Liver (tissue), 9 donors: Measurements from ENCODE around the gene GRIA1. TPM values are rescaled to one million over a fixed set of nuclear protein-coding genes. Genes with fewer than 3 reads are reported as not detected.

Experiments
- DNase-seq: peaks from one replicate; pipeline ENCODE4 v3.0.0-alpha.2; 2017; ENCODE audit warnings: low spot score
- H3K27ac ChIP-seq, 2 donors: one replicate each; pipeline ENCODE4 v1.7.0; 2013; ENCODE audit warnings: inconsistent platforms in 2 of 2, low read length in 2 of 2, control low read depth in 1 of 2, low read depth in 1 of 2, mild to moderate bottlenecking in 1 of 2
- H3K27me3 ChIP-seq, 4 donors: one replicate each; pipeline versions ENCODE4 v1.6.1 to v1.7.0; 2013; ENCODE audit warnings: low read length in 3 of 4, inconsistent platforms in 1 of 4, mild to moderate bottlenecking in 1 of 4, moderate library complexity in 1 of 4; ENCODE audit not compliant: control insufficient read depth in 4 of 4, insufficient read depth in 4 of 4
- H3K36me3 ChIP-seq, 4 donors: one replicate each; pipeline versions ENCODE4 v1.6.1 to v1.7.0; 2013; ENCODE audit warnings: low read length in 3 of 4, mild to moderate bottlenecking in 3 of 4, low read depth in 1 of 4, moderate library complexity in 1 of 4; ENCODE audit not compliant: control insufficient read depth in 4 of 4, insufficient read depth in 3 of 4
- H3K4me1 ChIP-seq, 4 donors: one replicate each; pipeline versions ENCODE4 v1.6.1 to v1.7.0; 2013; ENCODE audit warnings: low read length in 3 of 4, mild to moderate bottlenecking in 3 of 4, moderate library complexity in 1 of 4; ENCODE audit not compliant: control insufficient read depth in 4 of 4, insufficient read depth in 4 of 4
- H3K4me3 ChIP-seq, 3 donors: one replicate each; pipeline versions ENCODE4 v1.6.1 to v1.7.0; 2013; ENCODE audit warnings: low read length in 3 of 3, control low read depth in 1 of 3, low read depth in 1 of 3, mild to moderate bottlenecking in 1 of 3
- H3K9ac ChIP-seq, 2 donors: one replicate each; pipeline ENCODE4 v1.7.0; 2013; ENCODE audit warnings: low read length in 2 of 2, mild to moderate bottlenecking in 2 of 2, moderate library complexity in 2 of 2, control low read depth in 1 of 2, low read depth in 1 of 2
- H3K9me3 ChIP-seq, 4 donors: one replicate each; pipeline versions ENCODE4 v1.6.1 to v1.7.0; 2013; ENCODE audit warnings: low read length in 3 of 4; ENCODE audit not compliant: control insufficient read depth in 4 of 4
- FOXA1 ChIP-seq: IDR thresholded peaks from 2 replicates; pipeline ENCODE4 v1.6.1; 2016; ENCODE audit warnings: antibody characterized with exemption
- FOXA2 ChIP-seq: IDR thresholded peaks from 2 replicates; pipeline ENCODE4 v1.6.1; 2016; ENCODE audit warnings: antibody characterized with exemption
- GABPA ChIP-seq, 2 donors: IDR thresholded peaks in 1 of 2; conservative IDR thresholded peaks in 1 of 2; 2 replicates each; pipeline ENCODE4 v1.6.1; 2016; ENCODE audit warnings: antibody characterized with exemption in 2 of 2, mild to moderate bottlenecking in 1 of 2, moderate library complexity in 1 of 2
- HNF4A ChIP-seq, 2 donors: conservative IDR thresholded peaks; 2 replicates each; pipeline ENCODE4 v1.6.1; 2016; ENCODE audit warnings: antibody characterized with exemption in 2 of 2, mild to moderate bottlenecking in 2 of 2
- HNF4G ChIP-seq: IDR thresholded peaks from 2 replicates; pipeline ENCODE4 v1.6.1; 2016; ENCODE audit warnings: antibody characterized with exemption
- JUND ChIP-seq, 2 donors: IDR thresholded peaks; 2 replicates each; pipeline ENCODE4 v1.6.1; 2016; ENCODE audit warnings: antibody characterized with exemption in 2 of 2
- NR2F2 ChIP-seq: IDR thresholded peaks from 2 replicates; pipeline ENCODE4 v1.6.1; 2016; ENCODE audit warnings: antibody characterized with exemption
- RAD21 ChIP-seq, 2 donors: IDR thresholded peaks; 2 replicates each; pipeline ENCODE4 v1.6.1; 2016; ENCODE audit warnings: antibody characterized with exemption in 2 of 2, mild to moderate bottlenecking in 2 of 2
- RXRA ChIP-seq, 2 donors: IDR thresholded peaks; 2 replicates each; pipeline ENCODE4 v1.6.1; 2017 to 2018; ENCODE audit warnings: antibody characterized with exemption in 2 of 2, mild to moderate bottlenecking in 1 of 2
- SP1 ChIP-seq: IDR thresholded peaks from 2 replicates; pipeline ENCODE4 v1.6.1; 2018; ENCODE audit warnings: antibody characterized with exemption, mild to moderate bottlenecking
- TAF1 ChIP-seq: conservative IDR thresholded peaks from 2 replicates; pipeline ENCODE4 v1.6.1; 2016; ENCODE audit warnings: antibody characterized with exemption, mild to moderate bottlenecking
- YY1 ChIP-seq: IDR thresholded peaks from 2 replicates; pipeline ENCODE4 v1.6.1; 2016; ENCODE audit warnings: antibody characterized with exemption, mild to moderate bottlenecking
- WGBS: extraction: QIAGEN DNeasy Blood & Tissue Kit; methylation state at CpG from one replicate; pipeline ENCODE4 v1.1.7; 2013; 5-methylcytosine and 5-hydroxymethylcytosine counted together
- polyA plus RNA-seq, 2 donors: library from polyadenylated mRNA; stranded (reverse) in 1 of 2; unstranded in 1 of 2; fragments of 200-250 nt in 1 of 2; fragments of >200 nt in 1 of 2; fragmentation: Nextera tagmentation in 1 of 2; extraction: Ambion mirVana in 1 of 2; gene quantifications; one replicate each; pipeline versions ENCODE4 v1.2.1 to v1.2.3, GENCODE V29; 2013 to 2015
- total RNA-seq, 2 donors: library from RNA; depleted of rRNA; stranded (reverse); fragments of >200 nt; gene quantifications; one replicate each; pipeline ENCODE4 v1.2.3, GENCODE V29; 2014
- TF ChIP-seq, protein P1 (sequence below): fragments of 150-350 bp; IDR thresholded peaks from 2 replicates; pipeline ENCODE4 v1.5.1; 2017; ENCODE audit warnings: improper control_type of control experiment, low read depth, low read length; ENCODE audit not compliant: missing input control
- TF ChIP-seq, protein P2 (sequence below): IDR thresholded peaks from 2 replicates; pipeline ENCODE4 v1.6.1; 2016; ENCODE audit warnings: antibody characterized with exemption
- TF ChIP-seq, protein P3 (sequence below): IDR thresholded peaks from 2 replicates; pipeline ENCODE4 v1.6.1; 2016; ENCODE audit warnings: antibody characterized with exemption, mild to moderate bottlenecking
- TF ChIP-seq, protein P4 (sequence below): IDR thresholded peaks from 2 replicates; pipeline ENCODE4 v1.6.1; 2016; ENCODE audit warnings: antibody characterized with exemption
- TF ChIP-seq, protein P5 (sequence below): IDR thresholded peaks from 2 replicates; pipeline ENCODE4 v1.6.1; 2016; ENCODE audit warnings: antibody characterized with exemption
- donor health status: healthy.
- donor health status: healthy.
- donor health status: healthy.
- donor health status: healthy.
- donor health status: healthy.

Gene GRIA1
- total and polyA plus RNA-seq, 4 donors = 0.08 TPM; not detected in 3

DNA sequence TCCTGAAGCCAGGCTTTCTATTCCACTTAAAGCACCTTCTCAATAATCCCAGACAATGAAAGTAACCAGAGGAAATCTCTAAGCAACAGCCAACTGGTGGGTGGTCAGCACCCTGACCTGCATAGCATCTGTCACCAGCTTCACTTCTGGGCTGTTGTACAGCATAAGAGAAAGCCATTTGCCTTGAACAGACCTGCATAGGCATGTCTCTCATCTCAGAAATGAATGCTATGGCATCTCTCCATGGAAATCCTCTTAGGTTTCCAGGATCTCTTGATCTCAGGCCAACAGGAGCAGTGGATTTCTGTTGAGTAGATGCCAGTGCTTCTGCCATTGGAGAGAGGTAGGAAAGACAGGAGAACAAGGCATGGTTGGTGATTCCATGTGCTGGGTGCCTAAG is 213.6 kb downstream of the GRIA1 start:
- Histone ChIP-seq H3K9ac (no peak overlapping the region), H3K27me3 (peaks cover 0 to 3% (median 0%) of the 10 kb centered on the region in 4 donors), H3K4me3 (no peak overlapping the region), H3K27ac (no peak overlapping the region), H3K4me1 (no peaks in the 10 kb centered on the region), H3K36me3 (no peaks in the 10 kb centered on the region), H3K9me3 (no peaks in the 10 kb centered on the region)
- no peak for DNase-seq
- TF ChIP-seq FOXA1 (no peak), TAF1 (no peak), HNF4G (no peak), GABPA (IDR thresholded peaks at IDR 0.05 in 1 of 2, conservative IDR thresholded peaks at IDR 0.05 in 1 of 2) (no peak), FOXA2 (no peak), SP1 (no peak), NR2F2 (no peak), JUND (IDR thresholded peaks at IDR 0.05) (no peak), RAD21 (IDR thresholded peaks at IDR 0.05) (no peak), HNF4A (conservative IDR thresholded peaks at IDR 0.05) (no peak), RXRA (IDR thresholded peaks at IDR 0.05) (no peak)
- TF ChIP-seq, protein P1, sequence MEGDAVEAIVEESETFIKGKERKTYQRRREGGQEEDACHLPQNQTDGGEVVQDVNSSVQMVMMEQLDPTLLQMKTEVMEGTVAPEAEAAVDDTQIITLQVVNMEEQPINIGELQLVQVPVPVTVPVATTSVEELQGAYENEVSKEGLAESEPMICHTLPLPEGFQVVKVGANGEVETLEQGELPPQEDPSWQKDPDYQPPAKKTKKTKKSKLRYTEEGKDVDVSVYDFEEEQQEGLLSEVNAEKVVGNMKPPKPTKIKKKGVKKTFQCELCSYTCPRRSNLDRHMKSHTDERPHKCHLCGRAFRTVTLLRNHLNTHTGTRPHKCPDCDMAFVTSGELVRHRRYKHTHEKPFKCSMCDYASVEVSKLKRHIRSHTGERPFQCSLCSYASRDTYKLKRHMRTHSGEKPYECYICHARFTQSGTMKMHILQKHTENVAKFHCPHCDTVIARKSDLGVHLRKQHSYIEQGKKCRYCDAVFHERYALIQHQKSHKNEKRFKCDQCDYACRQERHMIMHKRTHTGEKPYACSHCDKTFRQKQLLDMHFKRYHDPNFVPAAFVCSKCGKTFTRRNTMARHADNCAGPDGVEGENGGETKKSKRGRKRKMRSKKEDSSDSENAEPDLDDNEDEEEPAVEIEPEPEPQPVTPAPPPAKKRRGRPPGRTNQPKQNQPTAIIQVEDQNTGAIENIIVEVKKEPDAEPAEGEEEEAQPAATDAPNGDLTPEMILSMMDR = no peak
- TF ChIP-seq, protein P2, sequence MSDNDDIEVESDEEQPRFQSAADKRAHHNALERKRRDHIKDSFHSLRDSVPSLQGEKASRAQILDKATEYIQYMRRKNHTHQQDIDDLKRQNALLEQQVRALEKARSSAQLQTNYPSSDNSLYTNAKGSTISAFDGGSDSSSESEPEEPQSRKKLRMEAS = no peak
- TF ChIP-seq, protein P3, sequence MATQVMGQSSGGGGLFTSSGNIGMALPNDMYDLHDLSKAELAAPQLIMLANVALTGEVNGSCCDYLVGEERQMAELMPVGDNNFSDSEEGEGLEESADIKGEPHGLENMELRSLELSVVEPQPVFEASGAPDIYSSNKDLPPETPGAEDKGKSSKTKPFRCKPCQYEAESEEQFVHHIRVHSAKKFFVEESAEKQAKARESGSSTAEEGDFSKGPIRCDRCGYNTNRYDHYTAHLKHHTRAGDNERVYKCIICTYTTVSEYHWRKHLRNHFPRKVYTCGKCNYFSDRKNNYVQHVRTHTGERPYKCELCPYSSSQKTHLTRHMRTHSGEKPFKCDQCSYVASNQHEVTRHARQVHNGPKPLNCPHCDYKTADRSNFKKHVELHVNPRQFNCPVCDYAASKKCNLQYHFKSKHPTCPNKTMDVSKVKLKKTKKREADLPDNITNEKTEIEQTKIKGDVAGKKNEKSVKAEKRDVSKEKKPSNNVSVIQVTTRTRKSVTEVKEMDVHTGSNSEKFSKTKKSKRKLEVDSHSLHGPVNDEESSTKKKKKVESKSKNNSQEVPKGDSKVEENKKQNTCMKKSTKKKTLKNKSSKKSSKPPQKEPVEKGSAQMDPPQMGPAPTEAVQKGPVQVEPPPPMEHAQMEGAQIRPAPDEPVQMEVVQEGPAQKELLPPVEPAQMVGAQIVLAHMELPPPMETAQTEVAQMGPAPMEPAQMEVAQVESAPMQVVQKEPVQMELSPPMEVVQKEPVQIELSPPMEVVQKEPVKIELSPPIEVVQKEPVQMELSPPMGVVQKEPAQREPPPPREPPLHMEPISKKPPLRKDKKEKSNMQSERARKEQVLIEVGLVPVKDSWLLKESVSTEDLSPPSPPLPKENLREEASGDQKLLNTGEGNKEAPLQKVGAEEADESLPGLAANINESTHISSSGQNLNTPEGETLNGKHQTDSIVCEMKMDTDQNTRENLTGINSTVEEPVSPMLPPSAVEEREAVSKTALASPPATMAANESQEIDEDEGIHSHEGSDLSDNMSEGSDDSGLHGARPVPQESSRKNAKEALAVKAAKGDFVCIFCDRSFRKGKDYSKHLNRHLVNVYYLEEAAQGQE = no peak
- TF ChIP-seq, protein P4, sequence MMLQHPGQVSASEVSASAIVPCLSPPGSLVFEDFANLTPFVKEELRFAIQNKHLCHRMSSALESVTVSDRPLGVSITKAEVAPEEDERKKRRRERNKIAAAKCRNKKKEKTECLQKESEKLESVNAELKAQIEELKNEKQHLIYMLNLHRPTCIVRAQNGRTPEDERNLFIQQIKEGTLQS = no peak
- TF ChIP-seq, protein P5, sequence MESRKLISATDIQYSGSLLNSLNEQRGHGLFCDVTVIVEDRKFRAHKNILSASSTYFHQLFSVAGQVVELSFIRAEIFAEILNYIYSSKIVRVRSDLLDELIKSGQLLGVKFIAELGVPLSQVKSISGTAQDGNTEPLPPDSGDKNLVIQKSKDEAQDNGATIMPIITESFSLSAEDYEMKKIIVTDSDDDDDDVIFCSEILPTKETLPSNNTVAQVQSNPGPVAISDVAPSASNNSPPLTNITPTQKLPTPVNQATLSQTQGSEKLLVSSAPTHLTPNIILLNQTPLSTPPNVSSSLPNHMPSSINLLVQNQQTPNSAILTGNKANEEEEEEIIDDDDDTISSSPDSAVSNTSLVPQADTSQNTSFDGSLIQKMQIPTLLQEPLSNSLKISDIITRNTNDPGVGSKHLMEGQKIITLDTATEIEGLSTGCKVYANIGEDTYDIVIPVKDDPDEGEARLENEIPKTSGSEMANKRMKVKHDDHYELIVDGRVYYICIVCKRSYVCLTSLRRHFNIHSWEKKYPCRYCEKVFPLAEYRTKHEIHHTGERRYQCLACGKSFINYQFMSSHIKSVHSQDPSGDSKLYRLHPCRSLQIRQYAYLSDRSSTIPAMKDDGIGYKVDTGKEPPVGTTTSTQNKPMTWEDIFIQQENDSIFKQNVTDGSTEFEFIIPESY = no peak

DNA sequence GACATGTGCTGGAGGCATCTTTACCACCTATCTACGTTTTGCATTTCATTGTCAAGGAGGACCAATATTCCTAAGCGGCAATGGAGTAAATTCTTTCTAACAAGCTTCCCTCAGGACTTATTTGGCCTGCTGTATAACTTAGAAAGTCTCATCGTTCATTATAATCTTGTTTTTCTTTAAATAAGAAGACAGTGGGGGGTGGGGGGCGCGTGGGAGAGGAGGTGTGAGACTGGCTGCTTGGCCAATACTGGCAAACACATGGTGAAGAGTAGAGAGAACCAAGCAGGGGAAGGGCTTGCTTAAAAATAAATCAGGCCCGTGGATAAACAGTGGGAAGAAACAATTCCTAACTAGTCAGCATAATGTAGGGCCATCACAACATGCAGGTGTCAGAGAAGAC is 217.2 kb downstream of the GRIA1 start:
- Histone ChIP-seq H3K4me3 (no peak overlapping the region), H3K4me1 (no peaks in the 10 kb centered on the region), H3K9ac (no peak overlapping the region), H3K27ac (no peak overlapping the region), H3K27me3 (peaks cover 0 to 3% (median 1%) of the 10 kb centered on the region in 4 donors), H3K36me3 (no peaks in the 10 kb centered on the region), H3K9me3 (no peaks in the 10 kb centered on the region)
- no peak for DNase-seq
- TF ChIP-seq, protein P1 = no peak
- TF ChIP-seq, protein P3 = no peak
- TF ChIP-seq YY1 = no peak
- whole genome bisulfite sequencing = 70% methylated on average over 6 of the region's 6 CpGs
